NCI-H2029 (cell line): Measurements from ENCODE around the gene TMPRSS11A.

Source experiments
- DNase-seq: peaks from one replicate; lab custom pipeline; 2025; lab: John Stamatoyannopoulos, UW

Gene TMPRSS11A

DNA sequence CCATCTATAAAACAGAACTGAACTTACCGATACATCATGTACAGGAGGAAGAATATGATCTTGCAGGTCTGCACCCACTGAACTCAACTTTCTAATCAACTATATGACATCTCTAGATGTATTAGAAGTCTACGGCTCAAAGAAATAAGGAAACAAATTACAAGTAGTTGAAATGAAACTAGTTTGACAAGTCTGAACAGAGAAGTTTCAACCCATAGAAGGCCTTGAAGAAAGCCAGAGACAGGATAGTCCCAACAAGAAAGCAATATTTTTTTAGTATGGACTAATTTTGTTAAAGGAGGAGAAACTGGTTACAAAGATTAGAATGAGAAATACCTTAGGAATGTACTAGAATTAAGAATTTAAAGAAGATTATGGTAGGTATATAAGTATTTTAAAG is at the start of gene TMPRSS11A:
TSS of gene TMPRSS11A (minus strand) at position 138 of the 400 bp plus-strand sequence. CDS start at position 38, 100 bp downstream.
- no peak for DNase-seq

- no peak for DNase-seq
Observed at GRCh38 chr4:68011684-68012083, 48.4 kb upstream of the TMPRSS11A start.

GRCh38 chr4:68002906-68003305 is 39.6 kb upstream of the TMPRSS11A start:
- no peak for DNase-seq

DNA sequence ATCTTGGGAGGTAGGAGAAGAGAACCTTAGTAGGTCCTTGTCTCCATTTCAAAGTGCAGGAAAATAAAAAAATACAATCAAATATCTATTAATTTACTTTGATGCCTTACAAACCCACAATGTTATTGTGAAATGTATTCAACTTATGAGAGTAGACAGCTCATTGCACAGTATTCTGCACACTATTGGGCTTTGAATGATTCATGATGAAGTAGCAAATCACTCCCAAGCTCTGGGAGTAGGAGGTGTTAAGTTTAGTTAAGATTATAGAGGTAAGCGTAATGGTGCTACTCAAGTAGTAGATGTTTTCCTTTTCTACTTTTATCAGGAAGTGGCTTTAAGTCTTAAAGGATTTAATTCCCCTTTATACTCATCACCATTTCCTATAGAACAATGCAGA is 32.8 kb upstream of the TMPRSS11A start:
- no peak for DNase-seq

DNA sequence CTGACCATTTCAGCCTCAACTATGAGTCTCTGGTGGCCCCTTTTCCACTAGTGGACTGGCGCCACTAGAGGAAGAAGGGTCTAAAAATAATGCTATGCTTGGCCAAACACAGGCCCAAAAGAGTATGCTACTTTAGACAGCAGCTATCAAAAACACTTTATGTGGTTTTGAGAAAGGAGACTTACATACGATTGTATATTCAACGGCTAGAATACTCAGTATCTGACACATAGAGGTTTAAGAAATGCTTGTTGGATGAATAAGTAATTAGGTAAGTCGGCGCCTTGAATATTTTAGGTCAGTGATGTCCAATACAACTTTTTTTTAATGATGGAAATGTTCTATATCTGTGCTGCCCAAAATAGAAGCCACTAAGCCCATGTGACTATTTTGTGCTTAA is 25.7 kb upstream of the TMPRSS11A start:
- DNase-seq: no peak

DNA sequence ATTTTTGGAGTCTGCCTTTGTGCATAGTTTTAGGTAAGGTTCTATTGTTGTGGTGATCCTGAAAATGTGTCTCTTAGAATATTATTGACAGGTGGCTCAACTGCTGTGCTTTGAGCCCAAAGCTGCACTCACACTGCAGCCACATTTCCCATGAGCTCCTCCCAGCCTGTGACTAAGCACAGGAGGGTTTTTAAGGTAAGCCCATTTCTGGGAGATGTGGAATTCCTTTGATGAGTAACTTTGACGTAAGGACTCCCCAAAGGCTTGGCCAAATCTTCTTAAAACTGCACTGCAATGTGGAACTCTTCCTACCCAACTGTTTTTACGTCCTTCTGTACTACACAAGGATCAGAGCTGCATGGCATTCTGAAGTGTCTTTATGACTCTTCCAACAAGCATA is 20.0 kb upstream of the TMPRSS11A start:
- no peak for DNase-seq

GRCh38 chr4:67980512-67980911 is 17.2 kb upstream of the TMPRSS11A start:
- no peak for DNase-seq

DNA sequence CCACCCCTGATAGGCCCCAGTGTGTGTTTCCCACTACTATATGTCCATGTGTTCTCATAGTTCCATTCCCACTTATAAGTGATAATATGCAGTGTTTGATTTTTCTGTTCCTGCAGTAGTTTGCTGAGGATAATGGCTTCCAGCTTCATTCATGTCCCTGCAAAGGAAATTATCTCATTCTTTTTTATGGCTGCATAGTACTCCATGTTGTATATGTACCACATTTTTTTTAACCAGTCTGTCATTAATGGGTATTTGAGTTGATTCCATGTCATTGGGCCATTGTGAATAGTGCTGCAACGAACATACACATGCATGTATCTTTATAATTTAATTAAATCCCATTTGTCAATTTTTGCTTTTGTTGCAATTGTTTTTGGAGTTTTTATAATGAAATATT is 10.3 kb upstream of the TMPRSS11A start:
- no peak for DNase-seq

- no peak for DNase-seq
Observed at GRCh38 chr4:67954890-67955289, 8.4 kb downstream of the TMPRSS11A start.

DNA sequence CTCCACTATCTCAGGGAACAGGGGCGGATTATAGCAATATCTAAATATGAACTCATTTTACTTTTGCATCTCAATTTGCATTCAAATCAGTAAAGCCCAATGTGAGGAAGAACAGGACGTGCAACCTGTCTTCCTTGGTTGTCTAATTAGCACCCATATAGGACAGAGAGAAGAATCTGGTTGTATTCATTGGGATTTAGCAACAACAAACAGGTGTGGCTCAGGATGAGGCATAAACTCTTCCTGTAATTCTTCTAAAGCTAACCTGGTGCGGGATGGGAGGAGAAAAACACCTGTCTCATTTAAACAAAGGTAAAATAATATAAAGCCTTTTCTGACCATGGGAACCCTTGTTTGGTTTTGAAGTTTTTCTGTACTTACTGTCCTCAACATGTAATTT is 22.2 kb downstream of the TMPRSS11A start:
- DNase-seq: no peak

- DNase-seq: no peak
Observed at GRCh38 chr4:67940506-67940905, 22.8 kb downstream of the TMPRSS11A start.

- no peak for DNase-seq
Observed at GRCh38 chr4:67939195-67939594, 24.1 kb downstream of the TMPRSS11A start.

- DNase-seq: no peak
Observed at GRCh38 chr4:67935888-67936287, 27.4 kb downstream of the TMPRSS11A start.

DNA sequence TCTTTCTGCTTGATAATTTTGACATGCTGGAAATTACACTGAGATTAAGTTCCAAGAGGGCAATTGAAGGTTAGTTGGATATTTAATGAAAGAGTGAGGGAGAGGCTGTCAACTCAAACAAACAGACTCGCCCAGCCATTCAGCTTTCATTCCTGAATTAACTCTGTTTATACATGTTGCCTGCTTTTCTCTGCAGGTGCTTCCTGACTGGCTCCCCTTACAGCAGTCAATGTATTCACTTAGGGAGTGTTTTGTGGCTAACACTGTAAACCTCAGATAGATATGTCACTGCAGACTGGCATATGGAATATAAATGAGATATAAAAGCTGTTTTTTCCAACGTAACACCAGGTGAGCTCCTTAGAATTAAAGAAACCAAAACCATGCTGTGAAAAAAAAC is 28.7 kb downstream of the TMPRSS11A start:
- DNase-seq: peak; percentile 17

DNA sequence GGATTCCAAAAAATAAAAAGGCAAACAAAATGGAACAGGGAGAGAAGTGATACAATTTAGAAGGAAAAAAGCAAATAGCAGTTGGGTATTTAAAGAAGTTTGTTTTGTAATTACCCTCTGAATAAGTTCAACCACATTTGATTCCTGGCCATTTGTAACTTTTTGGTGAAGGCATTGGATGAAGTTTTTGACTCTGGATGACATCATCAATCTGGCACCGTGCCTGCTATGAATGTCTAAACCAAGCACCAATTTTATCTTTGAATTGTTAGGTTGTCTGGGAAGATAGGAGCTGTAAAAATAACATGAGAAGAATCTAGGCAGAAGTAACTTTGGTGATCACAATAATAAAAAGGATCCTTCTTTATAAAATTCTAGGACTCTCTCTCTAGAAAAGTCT is 29.5 kb downstream of the TMPRSS11A start:
- no peak for DNase-seq

GRCh38 chr4:67933038-67933437 is 30.3 kb downstream of the TMPRSS11A start:
- no peak for DNase-seq

DNA sequence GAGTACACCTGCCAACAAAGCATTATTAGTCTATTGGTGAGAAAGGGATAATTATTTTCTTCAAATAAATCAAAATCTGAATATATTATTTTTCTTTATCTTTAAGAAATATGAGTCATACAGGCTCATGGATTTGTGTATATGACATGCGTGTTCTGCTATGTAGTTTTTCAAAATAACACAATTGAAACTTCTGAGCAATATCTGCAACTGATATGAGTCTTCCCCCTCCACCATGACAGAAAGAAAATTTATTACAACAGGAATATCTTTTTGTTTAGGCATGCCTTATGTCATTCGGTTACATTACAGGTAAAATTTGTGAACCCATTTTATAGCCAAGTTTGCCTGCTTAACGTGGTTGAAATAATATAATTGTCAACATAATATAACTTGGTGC is 32.0 kb downstream of the TMPRSS11A start:
- DNase-seq: no peak

DNA sequence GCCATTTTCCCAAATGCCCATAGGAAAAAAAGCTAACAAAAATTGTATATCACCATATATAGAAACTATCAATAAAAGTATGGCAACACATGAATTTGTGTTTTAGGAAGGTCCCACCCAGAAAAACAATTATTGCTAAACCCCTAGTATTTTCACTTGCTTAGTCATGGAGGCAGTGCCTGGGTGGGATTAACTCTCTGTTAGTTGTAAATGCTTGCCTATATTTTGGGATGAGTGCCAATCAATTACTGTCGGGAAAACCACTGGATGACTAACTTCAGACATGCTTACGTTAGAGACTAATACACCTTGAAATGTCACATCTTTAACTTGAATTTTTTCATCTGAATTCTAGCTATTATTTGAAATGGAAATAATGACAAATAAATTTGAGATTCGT is 33.9 kb downstream of the TMPRSS11A start:
- no peak for DNase-seq

DNA sequence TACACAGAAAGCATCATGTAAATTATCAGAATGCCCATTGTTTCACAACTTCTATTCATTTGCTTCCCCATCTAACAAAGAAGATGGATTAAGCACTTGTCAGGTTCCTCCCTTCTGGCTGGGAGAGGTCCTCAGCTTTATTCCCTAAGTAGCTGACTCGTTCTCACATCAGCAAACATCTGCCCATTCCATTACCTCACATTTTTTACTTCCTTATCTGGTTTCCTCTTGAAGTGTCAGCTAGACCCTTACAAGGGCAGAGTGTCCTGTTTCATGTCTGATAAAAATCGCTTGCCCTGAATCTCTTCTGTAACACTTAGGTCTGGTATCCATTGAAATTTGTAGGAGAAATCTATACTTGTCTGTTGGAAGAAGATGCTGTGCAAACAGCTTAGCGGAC is 34.7 kb downstream of the TMPRSS11A start:
- peak; percentile 69 for DNase-seq

DNA sequence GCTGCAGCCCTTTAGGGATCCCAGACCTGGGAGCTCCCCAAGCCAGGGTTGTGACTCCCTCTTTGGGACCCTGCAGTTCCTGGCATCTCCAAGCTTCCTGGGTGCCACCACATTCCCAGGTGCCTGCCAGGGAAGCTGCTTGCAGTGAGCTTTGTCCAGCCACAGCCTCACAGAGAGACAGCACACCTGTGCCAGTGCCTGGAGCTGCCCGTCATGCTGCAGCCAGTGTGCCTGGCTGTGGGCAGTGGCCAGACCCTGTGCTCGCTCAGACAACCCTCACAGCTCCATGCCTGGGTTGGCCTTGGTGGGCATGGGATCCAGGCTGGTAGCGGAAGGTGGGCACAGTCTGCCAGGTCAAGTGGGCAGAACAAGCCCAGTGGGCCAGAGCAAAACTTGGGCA is 36.0 kb downstream of the TMPRSS11A start:
- DNase-seq: no peak

DNA sequence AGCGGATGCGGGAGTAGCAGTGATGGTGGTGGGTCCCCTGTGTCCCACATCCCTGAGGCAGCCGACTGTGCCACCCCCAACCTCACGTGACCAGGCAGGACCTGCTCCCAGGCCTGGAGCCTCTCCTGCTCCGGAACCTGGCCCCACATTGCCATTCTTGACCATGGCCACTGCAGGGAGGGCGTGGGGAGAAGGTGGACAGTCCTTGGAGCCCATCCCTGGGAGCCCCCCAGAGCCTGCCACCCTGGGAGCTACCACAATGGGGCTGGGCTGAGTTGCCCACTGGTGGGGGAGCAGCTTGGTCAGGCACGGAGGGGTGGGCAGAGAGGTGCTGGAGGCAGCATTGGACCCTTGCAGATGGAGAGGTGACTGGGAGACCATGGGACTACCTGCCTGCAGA is 36.8 kb downstream of the TMPRSS11A start:
- no peak for DNase-seq

DNA sequence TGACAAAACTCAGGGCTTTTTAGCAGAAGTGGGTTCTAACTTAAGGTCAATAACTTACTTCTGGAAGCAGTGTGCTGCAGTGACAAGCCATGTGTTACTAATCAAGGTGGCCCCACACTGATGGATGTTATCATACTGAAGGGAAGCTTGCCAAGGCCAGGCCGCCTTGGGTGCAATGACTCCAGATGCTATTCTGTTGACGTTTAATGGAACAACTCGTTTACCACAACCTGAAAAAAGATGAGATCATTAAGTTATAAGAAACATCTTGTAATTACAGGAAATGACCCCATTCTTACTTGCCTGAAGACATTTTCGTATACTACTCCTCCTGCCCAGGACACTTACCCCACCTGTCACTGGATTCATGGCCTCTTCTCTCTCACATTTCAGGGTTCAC is 40.6 kb downstream of the TMPRSS11A start:
- DNase-seq: no peak

- DNase-seq: no peak
Observed at GRCh38 chr4:67918428-67918827, 44.9 kb downstream of the TMPRSS11A start.

- no peak for DNase-seq
Observed at GRCh38 chr4:67915400-67915966, 47.8 kb downstream of the TMPRSS11A start.

- DNase-seq: no peak
Observed at GRCh38 chr4:67912080-67912479, 51.2 kb downstream of the TMPRSS11A start.
